T-helper 22 cell (primary cell): ENCODE data around the gene ACAP2.
A peak's percentile ranks its signal among the peaks of the same experiment; 100 is the strongest.
"Not testable (repeated sequence)": the region's sequence is repeated elsewhere in the genome, so short reads cannot be mapped to it uniquely, and the experiment has no call there.

Source experiments
- DNase-seq: peaks from one replicate; pipeline ENCODE4 v3.0.0-alpha.2; 2020; ENCODE audit warnings: low read depth

The ACAP2 gene

DNA sequence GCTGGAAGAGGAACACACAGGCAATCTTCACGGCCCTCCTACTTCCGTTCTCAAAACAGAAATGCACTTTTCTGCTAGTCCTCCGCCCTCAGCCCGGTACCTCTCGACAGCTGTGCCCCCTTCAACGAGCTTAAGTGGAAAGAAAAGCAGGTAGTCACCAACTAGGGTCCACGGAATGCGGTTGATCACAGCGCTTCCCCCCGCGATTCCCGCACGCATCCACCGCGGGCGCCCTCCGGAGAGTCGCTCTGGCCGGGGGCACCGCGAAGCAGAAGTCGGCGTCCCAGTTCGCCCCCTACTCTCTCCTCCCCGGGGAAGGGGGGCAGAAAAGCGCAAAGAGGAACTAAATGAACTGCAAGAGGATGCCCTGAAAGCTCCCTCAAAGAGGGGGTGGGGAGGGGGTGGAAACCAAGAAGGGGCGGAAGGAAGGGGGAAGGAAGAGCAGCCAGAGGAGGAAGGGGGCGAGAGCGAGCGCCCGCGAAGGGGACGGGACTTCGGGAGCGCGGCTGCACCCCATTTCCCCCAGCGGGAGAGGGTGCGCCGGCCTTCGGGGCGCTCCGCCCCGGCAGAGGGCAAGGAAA, 738 bp downstream of the ACAP2 start:
- peak; percentile 39 for DNase-seq

- DNase-seq: no peak
Observed at GRCh38 chr3:195441476-195441991, 1.3 kb downstream of the ACAP2 start.

DNA sequence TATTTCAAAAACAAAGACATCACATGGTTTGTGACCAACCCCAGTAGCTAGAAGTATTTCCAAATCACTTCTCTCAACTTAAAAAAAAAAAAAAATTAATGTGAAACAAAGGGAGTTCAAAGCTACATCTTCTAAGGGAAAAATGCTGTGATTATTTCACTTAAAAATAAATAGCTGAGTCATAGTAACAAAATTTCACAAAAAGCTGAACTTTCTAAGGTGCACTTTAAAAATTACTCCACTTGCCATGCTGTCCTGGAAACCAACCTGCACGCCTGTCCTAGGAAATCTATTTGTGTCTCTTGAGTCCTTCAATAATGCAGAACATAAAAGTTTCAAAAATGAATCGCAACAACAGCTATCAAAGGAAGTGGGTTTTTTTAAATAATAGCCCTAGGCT, 1.8 kb downstream of the ACAP2 start:
- DNase-seq: no peak

- DNase-seq: no peak
Observed at GRCh38 chr3:195440379-195440778, 2.4 kb downstream of the ACAP2 start.

GRCh38 chr3:195438371-195438770, 4.4 kb downstream of the ACAP2 start:
- no peak for DNase-seq

DNA sequence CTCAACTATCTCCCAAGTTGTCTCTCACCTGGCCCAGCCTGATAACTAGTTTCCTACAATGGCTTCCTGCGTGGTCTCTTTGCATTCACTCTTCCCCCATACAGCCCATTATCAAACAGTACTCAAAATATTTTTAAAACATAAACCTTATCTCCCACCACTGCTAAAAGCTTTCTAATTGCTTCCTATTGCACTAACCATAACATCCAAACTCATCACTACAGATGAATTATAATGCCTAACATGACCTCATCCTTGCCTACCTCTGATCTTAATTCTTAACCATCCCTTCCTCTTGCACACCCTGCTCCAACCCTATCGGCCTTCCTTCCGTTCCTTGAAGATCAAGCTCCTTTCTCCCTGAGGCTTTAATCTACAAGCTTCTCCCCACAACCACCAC, 17.0 kb downstream of the ACAP2 start:
- DNase-seq: no peak

DNA sequence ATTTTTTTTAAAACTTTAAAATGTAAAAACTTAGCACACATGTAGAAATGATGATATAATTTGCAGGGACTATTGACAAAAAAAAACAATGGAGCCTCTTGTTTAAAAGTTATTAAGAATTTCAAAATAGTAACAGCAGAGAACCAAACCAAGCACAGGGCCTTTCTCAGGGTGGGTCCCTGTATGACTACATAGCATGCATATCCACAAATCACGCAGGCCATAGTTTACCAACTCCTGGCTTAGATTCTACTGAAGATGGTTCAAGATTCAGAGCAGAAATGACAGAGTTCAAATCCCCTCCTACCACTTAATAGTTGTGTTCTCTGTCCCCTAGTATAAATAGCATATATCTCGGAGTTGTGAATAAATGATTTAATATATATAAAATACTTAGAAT, 19.0 kb downstream of the ACAP2 start:
- DNase-seq: no peak

GRCh38 chr3:195421400-195421799, 21.4 kb downstream of the ACAP2 start:
- no peak for DNase-seq

- DNase-seq: no peak
Observed at GRCh38 chr3:195416795-195417194, 26.0 kb downstream of the ACAP2 start.

GRCh38 chr3:195411836-195412235, 31.0 kb downstream of the ACAP2 start:
- no peak for DNase-seq

DNA sequence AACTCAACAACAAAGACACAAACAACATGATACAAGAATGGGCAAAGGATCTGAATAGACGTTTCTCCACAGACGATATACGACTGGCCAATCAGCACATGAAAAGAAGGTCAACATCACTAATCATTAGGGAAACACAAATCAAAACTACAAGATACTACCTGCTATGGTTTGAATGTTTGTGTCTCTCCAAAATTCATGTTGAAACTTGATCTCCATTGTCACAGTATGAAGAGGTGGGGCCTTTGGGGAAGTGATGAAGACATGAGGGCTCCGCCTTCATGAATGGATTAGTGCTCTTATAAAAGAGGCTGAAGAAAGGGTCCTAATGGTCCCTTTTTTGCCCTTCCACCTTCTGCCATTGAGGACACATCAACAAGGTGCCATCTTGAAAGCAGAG, 32.3 kb downstream of the ACAP2 start:
- DNase-seq: no peak

- no peak for DNase-seq
Observed at GRCh38 chr3:195407531-195408409, 35.0 kb downstream of the ACAP2 start.

GRCh38 chr3:195405651-195406050, 37.2 kb downstream of the ACAP2 start:
- DNase-seq: no peak

DNA sequence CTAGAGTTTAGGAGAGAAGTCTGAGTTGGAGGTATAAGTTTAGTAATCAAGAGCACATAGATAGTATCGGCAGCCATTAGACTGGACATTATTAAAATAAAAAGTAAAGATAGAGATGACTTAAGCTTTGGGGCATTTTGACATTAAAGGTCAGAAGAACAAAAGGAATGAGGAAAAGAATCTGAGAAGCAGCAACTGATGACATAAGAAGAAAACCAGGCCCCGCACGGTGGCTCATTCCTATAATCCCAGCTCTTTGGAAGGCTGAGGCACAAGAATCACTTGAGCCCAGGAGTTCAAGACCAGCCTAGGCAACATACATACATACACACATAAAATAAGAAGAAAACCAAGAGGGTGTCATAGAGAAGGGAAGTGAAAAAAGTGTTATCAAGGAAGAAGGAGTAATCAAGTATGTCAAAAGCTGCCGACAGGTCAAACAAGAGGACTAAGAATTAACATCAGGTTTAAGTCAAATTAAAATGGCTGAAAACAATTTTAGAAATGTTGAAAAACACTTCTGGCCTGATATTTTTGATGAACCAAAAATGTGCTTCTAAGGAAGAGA, 38.9 kb downstream of the ACAP2 start:
- no peak for DNase-seq

- no peak for DNase-seq
Observed at GRCh38 chr3:195403244-195403643, 39.6 kb downstream of the ACAP2 start.

GRCh38 chr3:195401943-195402342, 40.9 kb downstream of the ACAP2 start:
- no peak for DNase-seq

DNA sequence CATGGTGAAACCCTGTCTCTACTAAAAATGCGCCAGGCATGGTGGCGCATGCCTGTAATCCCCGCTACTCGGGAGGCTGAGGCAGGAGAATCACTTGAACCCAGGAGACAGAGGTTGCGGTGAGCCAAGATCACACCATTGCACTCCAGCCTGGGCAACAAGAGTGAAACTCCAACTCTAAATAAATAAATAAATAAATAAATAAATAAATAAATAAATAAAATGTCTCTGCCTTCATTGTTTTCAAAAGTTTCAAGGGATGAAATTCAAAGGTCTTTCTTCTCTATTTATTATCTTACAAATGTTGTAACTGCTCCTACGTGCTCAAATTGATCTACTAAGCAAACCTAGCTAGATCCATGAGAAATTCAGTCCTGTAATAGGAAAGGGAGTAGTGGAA, 44.4 kb downstream of the ACAP2 start:
- DNase-seq: not testable (repeated sequence)

DNA sequence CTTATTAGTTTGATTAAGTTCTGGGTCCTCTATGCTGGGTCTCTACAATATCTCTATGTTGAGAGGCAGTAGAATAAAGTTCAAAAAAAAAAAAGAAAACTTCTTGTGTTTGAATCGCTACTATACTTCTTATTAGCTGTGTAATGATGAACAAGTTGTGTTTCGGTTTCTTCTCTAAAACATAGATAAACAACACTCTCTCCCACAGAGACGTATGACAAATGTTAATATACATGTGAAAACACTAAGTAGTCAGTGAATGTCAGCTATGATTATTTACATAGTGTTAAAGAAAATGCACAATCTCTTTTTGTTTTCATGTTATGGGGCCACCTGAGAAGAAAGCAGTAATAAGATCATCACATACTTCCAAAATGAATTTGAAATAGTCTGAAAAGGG, 45.3 kb downstream of the ACAP2 start:
- no peak for DNase-seq

- DNase-seq: no peak
Observed at GRCh38 chr3:195395208-195395816, 47.5 kb downstream of the ACAP2 start.

GRCh38 chr3:195394700-195395099, 48.1 kb downstream of the ACAP2 start:
- DNase-seq: no peak

- DNase-seq: no peak
Observed at GRCh38 chr3:195394024-195394423, 48.8 kb downstream of the ACAP2 start.

GRCh38 chr3:195388380-195388779, 54.4 kb downstream of the ACAP2 start:
- no peak for DNase-seq

DNA sequence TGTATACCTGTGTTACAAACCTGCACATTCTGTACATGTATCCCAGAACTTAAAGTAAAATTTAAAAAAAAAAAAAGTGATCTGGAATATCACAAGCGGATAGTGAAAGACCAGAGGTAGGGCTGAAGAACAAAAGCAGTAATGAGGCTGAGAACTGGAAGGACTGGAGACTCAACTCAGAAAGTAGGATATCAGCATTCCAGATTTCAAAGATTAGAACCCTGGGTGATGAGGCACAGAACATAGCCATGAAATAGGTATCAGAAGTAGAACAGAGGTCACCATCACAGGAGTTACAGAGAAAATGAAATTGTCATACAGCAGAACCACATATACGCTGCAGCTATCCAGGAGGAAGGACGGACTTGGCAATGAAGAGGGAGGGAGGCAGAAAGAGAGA, 56.1 kb downstream of the ACAP2 start:
- DNase-seq: no peak
